Body of pancreas (tissue), 4 donors: ENCODE results near the gene EDIL3. TPM values are rescaled to one million over a fixed set of nuclear protein-coding genes. Genes with fewer than 3 reads are reported as not detected.

Source experiments
- ATAC-seq: fragments of 150-250 bp; one replicate; pipeline ENCODE4 v1.9.1; 2016
- DNase-seq, 4 donors: peaks; one replicate each; pipeline ENCODE4 v3.0.0-alpha.2; 2019
- H3K27ac ChIP-seq, 4 donors: fragments of 200-600 bp; sonication (generic); 1 replicate in 3 of 4; 2 replicates in 1 of 4; pipeline versions ENCODE4 v1.5.1 to v1.6.1; 2016 to 2019; ENCODE audit warnings: mild to moderate bottlenecking in 1 of 4, mixed read lengths in 1 of 4, moderate library complexity in 1 of 4
- H3K27me3 ChIP-seq, 2 donors: fragments of 200-600 bp; sonication (generic); one replicate each; pipeline ENCODE4 v1.6.0; 2016; ENCODE audit warnings: mild to moderate bottlenecking in 1 of 2
- H3K36me3 ChIP-seq, 2 donors: fragments of 200-600 bp; sonication (generic); replicated peaks in 1 of 2; 2 replicates each; pipeline ENCODE4 v1.5.1; 2016; ENCODE audit warnings: low read depth in 2 of 2; ENCODE audit not compliant: insufficient read depth in 1 of 2
- H3K4me1 ChIP-seq: fragments of 200-600 bp; sonication (generic); one replicate; pipeline ENCODE4 v1.6.0; 2016
- H3K4me3 ChIP-seq, 2 donors: fragments of 200-600 bp; sonication (generic); 1 replicate in 1 of 2; 2 replicates in 1 of 2; pipeline ENCODE4 v1.5.1; 2016 to 2019
- H3K9me3 ChIP-seq, 3 donors: fragments of 200-600 bp; sonication (generic); 1 replicate in 2 of 3; 2 replicates in 1 of 3; pipeline ENCODE4 v1.5.1; 2016
- POLR2A ChIP-seq, 3 donors: fragments of 450-650 bp; IDR thresholded peaks; one replicate each; pipeline ENCODE4 v1.6.1; 2016; ENCODE audit warnings: antibody characterized with exemption in 3 of 3, mild to moderate bottlenecking in 2 of 3
- WGBS, 2 donors: methylation state at CpG; one replicate each; pipeline ENCODE4 v1.1.5; 2017; 5-methylcytosine and 5-hydroxymethylcytosine counted together
- intact Hi-C: fragments of 100-400 bp; cut with DNase I; formaldehyde crosslinking; loops from one replicate; pipeline ENCODE4 v1.15.1; 2023
- total RNA-seq, 2 donors: library from RNA; depleted of rRNA; stranded (reverse); fragments of >200 nt; gene quantifications; one replicate each; pipeline ENCODE4 v1.1.0, GENCODE V29; 2016
- TF ChIP-seq, protein P1 (sequence below), 7 experiments: fragments of 450-650 bp in 4 of 7; fragments of 200-600 bp in 3 of 7; sonication (generic) in 3 of 7; IDR thresholded peaks; one replicate each; pipeline ENCODE4 v1.5.1; 2016 to 2019; ENCODE audit warnings: antibody characterized with exemption in 7 of 7

EDIL3 gene
- total RNA-seq, 2 donors from 2014 or later = 2.3 to 4.7 TPM

DNA sequence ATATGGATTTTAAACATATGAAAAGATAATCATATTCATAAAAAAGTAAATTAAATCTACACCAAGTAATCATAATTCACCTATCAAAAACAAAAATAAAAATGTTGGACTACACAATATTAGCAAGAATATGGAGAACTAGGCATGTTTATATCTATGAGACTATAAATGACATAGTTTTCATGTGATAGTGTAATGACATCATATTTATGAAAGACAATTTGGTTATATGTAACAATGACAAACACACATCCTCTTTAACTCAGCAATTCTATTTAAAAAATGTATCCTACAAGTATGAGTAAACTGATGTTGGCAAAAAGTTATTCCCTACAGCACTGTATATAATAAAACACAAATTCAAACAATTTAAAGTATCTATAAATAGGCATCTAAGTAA lies 312.3 kb downstream of the EDIL3 start:
- Histone ChIP-seq H3K4me1 (no peaks in the 10 kb centered on the region), H3K4me3 (no peak overlapping the region), H3K9me3 (no peaks in the 10 kb centered on the region), H3K27me3 (no peaks in the 10 kb centered on the region), H3K36me3 (no peaks in the 10 kb centered on the region), H3K27ac (no peak overlapping the region)
- DNase-seq (no peak), ATAC-seq (no peak)
- TF ChIP-seq POLR2A (IDR thresholded peaks at IDR 0.05) = no peak
- intact Hi-C loops = no loop called here

DNA sequence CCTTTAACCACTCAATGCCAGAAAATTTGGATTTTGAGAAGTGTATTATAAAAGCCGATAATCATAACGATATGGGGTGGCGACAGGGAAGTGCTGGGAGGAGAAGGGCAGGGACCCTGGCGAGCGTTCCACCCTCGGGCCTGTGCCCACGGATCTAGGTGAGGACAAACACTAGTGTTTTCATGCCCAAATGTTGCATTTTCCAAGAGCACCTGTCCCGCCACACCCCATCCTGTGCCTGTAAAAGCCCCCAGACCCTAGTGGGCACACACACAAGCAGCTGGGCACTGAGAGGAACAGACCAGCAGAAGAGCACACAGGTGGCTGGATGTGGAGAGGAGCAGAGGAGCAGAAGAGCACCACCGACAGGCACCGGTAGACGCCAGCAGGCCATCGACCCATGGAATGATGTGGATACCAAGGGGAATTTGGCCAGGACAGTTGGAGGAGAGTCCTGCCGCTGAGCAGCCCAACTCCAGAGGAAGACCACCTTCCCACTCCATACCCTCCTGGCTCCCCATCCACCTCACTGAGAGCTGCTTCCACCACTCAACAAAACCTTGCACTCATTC lies 315.0 kb downstream of the EDIL3 start:
- Histone ChIP-seq H3K27me3 (no peaks in the 10 kb centered on the region), H3K36me3 (no peaks in the 10 kb centered on the region), H3K9me3 (no peaks in the 10 kb centered on the region), H3K4me3 (no peak overlapping the region), H3K4me1 (no peaks in the 10 kb centered on the region), H3K27ac (no peak overlapping the region)
- intact Hi-C loops = no loop called here
- WGBS, 2 donors = 84% methylated on average over 12 to 13 of the region's 13 CpGs
- TF ChIP-seq, protein P1, sequence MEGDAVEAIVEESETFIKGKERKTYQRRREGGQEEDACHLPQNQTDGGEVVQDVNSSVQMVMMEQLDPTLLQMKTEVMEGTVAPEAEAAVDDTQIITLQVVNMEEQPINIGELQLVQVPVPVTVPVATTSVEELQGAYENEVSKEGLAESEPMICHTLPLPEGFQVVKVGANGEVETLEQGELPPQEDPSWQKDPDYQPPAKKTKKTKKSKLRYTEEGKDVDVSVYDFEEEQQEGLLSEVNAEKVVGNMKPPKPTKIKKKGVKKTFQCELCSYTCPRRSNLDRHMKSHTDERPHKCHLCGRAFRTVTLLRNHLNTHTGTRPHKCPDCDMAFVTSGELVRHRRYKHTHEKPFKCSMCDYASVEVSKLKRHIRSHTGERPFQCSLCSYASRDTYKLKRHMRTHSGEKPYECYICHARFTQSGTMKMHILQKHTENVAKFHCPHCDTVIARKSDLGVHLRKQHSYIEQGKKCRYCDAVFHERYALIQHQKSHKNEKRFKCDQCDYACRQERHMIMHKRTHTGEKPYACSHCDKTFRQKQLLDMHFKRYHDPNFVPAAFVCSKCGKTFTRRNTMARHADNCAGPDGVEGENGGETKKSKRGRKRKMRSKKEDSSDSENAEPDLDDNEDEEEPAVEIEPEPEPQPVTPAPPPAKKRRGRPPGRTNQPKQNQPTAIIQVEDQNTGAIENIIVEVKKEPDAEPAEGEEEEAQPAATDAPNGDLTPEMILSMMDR (IDR thresholded peaks at IDR 0.05) = no peak
- no peak for TF ChIP-seq POLR2A (IDR thresholded peaks at IDR 0.05)
- DNase-seq (no peak), ATAC-seq (no peak)

DNA sequence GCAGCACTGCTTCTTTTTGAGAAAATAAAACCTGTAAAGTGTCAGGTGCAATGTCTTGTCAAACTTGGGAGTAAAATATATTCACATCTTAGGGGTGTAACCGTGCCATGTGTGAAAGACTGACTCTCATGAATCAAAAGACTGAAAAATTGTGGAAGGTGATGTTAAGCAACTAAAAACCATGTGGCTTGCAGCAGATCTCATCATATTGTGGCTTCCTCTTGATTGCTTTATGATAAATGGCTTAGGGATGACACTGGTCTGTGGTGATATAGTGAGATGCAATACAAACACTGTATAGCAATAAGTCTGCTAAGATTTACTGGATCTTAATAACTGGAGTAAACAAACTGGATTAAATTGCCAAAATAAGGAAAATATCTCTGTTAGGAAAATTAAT lies 321.6 kb downstream of the EDIL3 start:
- no peak for DNase-seq
- intact Hi-C loops = no loop called here
- H3K4me1 ChIP-seq = no peaks in the 10 kb centered on the region
- 62% methylated on average over 1 of the region's 1 CpG for WGBS, 2 donors
- H3K9me3 ChIP-seq = no peaks in the 10 kb centered on the region
- TF ChIP-seq, protein P1 (IDR thresholded peaks at IDR 0.05) = no peak
- no peak for TF ChIP-seq POLR2A (IDR thresholded peaks at IDR 0.05)
- H3K27ac ChIP-seq = no peak overlapping the region
- no peak overlapping the region for H3K4me3 ChIP-seq
- H3K27me3 ChIP-seq = no peaks in the 10 kb centered on the region
- ATAC-seq = no peak
- no peaks in the 10 kb centered on the region for H3K36me3 ChIP-seq

DNA sequence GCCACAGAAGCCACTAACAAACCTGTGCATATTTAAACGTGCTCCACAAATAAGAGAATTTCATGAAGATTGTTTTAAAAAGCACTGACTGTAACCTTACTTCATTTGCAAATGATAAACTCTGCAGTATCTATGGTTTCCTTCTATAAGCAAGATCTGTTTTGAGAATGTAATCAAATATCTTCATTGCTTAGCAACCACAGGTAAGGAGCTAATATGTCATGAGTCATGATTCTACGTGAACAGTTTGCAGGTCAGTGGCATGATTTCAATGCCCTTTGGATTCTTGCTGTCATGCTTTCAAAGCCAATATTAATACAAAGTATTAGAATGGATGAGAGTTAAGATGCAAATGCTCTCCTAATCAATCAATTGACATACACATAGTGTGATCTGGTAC lies 325.0 kb downstream of the EDIL3 start:
- no peaks in the 10 kb centered on the region for H3K36me3 ChIP-seq
- intact Hi-C loops = no loop called here
- no peaks in the 10 kb centered on the region for H3K4me1 ChIP-seq
- no peaks in the 10 kb centered on the region for H3K9me3 ChIP-seq
- DNase-seq (no peak), ATAC-seq (no peak)
- 49 to 56% methylated on average over 2 of the region's 2 CpGs for WGBS, 2 donors
- H3K27me3 ChIP-seq = no peaks in the 10 kb centered on the region
- no peak for TF ChIP-seq POLR2A (IDR thresholded peaks at IDR 0.05)
- TF ChIP-seq, protein P1 (IDR thresholded peaks at IDR 0.05) = no peak
- H3K27ac ChIP-seq = no peak overlapping the region
- no peak overlapping the region for H3K4me3 ChIP-seq

DNA sequence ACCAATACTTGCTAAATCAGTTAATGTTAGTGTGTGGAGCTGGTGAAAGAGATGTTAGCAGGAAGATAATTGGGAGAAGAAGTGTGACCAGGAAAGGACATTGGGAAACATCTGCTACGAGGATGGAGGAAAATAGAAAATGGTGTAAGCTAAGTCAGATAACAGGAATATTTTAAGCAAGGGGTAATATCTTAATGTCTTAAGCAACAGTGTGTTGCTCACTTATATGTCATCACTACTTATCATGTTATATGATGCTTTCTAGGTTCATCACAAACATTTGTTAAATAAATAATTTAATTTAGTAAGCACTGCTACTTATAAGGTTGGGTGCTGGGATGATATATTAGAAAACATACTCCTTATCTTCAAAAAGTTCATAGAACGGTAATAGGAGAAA lies 326.1 kb downstream of the EDIL3 start:
- 46 to 49% methylated on average over 2 of the region's 2 CpGs for WGBS, 2 donors
- no peak for DNase-seq
- no peak overlapping the region for H3K27ac ChIP-seq

More for the DNA sequence above, 326.1 kb downstream of the EDIL3 start:
- no peaks in the 10 kb centered on the region for H3K36me3 ChIP-seq
- ATAC-seq = no peak
- H3K9me3 ChIP-seq = no peaks in the 10 kb centered on the region
- H3K4me1 ChIP-seq = no peaks in the 10 kb centered on the region
- intact Hi-C loops = no loop called here
- H3K4me3 ChIP-seq = no peak overlapping the region
- no peaks in the 10 kb centered on the region for H3K27me3 ChIP-seq
- no peak for TF ChIP-seq POLR2A (IDR thresholded peaks at IDR 0.05)
- TF ChIP-seq, protein P1 (IDR thresholded peaks at IDR 0.05) = no peak
